Esophagus muscularis mucosa (tissue), 3 donors: Measurements from ENCODE around the gene PPP4R1.

ENCODE experiments used
- EP300 ChIP-seq: sonication (generic); formaldehyde crosslinking; IDR thresholded peaks from one replicate; pipeline ENCODE4 v1.6.1; 2017; ENCODE audit warnings: antibody characterized with exemption
- TF ChIP-seq, protein P1 (sequence below), 3 experiments: fragments of 200-600 bp in 2 of 3; fragments of 450-650 bp in 1 of 3; sonication (generic) in 2 of 3; IDR thresholded peaks; one replicate each; pipeline ENCODE4 v1.5.1; 2017 to 2019; ENCODE audit warnings: antibody characterized with exemption in 3 of 3, mild to moderate bottlenecking in 2 of 3, moderate library complexity in 1 of 3

- TF ChIP-seq, protein P1, sequence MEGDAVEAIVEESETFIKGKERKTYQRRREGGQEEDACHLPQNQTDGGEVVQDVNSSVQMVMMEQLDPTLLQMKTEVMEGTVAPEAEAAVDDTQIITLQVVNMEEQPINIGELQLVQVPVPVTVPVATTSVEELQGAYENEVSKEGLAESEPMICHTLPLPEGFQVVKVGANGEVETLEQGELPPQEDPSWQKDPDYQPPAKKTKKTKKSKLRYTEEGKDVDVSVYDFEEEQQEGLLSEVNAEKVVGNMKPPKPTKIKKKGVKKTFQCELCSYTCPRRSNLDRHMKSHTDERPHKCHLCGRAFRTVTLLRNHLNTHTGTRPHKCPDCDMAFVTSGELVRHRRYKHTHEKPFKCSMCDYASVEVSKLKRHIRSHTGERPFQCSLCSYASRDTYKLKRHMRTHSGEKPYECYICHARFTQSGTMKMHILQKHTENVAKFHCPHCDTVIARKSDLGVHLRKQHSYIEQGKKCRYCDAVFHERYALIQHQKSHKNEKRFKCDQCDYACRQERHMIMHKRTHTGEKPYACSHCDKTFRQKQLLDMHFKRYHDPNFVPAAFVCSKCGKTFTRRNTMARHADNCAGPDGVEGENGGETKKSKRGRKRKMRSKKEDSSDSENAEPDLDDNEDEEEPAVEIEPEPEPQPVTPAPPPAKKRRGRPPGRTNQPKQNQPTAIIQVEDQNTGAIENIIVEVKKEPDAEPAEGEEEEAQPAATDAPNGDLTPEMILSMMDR (IDR thresholded peaks at IDR 0.05), result no peak
- TF ChIP-seq EP300, result no peak
Measured at GRCh38 chr18:9562584-9562983, 51.8 kb downstream of the PPP4R1 start.
